RWPE1 (cell line): Measurements from ENCODE around the gene PRKCH.

Experiments used
- CTCF ChIA-PET: fragments of 350-600 bp; sonication (Branson Sonifier 250); formaldehyde crosslinking; extraction: SDS; loops from one replicate; lab custom pipeline; 2021; lab: Yijun Ruan, JAX
- POLR2A ChIA-PET: fragments of 400-600 bp; formaldehyde crosslinking; extraction: SDS; loops from one replicate; lab custom pipeline; 2020; ENCODE audit warnings: antibody characterized with exemption; ENCODE audit not compliant: low non-redundant PET; lab: Yijun Ruan, JAX
- DNase-seq: peaks from one replicate; pipeline ENCODE4 v3.0.0; 2012; ENCODE audit warnings: low spot score
- H3K27ac ChIP-seq: fragments of 450-650 bp; 2 replicates; pipeline ENCODE4 v1.5.1; 2017
- TF ChIP-seq, protein P1 (sequence below): fragments of 450-650 bp; conservative IDR thresholded peaks from 2 replicates; pipeline ENCODE4 v1.5.1; 2017; ENCODE audit warnings: low read depth, mild to moderate bottlenecking

Gene PRKCH

DNA sequence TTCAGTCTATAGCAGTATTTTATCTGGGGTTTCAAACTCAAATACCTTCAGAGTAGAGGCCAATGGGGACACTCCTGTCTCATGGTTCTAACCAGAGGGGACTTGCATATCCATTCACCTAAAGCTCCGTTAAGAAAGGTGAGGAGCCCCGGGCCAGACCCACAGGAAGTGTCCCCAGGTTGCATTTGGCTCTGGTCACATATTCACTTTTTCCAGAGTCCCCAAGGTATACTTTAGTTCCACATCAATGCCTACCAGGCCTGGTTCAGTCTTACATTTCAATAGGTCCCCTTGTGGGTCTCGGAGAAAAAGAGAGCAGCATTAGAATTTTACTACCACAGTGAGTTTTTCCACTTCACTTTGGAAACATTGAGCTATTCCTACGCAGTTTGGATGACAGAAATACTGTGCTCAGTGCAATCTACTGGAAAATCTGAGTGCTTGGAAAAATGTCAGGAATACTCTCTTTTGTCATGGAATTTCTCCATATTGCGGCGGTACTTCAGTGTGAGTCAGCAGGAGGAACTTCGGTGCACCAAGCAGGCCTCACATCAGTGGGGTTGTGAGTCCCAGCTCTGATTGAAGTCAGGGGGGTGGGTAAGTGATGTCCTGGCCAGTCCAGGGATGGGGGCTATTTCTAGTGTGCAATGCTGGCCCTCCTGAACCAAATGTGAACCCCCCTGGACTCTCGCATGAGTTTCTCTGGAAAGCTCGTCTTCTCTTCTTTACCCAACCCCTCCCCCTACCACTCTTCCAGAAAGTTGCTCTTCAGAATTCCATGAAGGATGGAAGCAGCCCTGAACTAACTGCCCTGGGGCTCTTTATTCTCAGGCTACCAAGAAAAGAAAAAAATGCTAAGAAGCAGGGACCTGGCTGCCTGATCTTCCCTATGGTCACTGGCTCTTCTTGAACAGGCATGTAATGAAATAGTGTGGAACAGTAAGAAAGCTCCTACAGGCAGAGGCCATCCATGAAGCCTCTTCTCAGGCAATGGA, 184.7 kb downstream of the PRKCH start:
- CTCF ChIA-PET = no interaction called here
- POLR2A ChIA-PET = no interaction called here
- no peak for DNase-seq
- TF ChIP-seq, protein P1, sequence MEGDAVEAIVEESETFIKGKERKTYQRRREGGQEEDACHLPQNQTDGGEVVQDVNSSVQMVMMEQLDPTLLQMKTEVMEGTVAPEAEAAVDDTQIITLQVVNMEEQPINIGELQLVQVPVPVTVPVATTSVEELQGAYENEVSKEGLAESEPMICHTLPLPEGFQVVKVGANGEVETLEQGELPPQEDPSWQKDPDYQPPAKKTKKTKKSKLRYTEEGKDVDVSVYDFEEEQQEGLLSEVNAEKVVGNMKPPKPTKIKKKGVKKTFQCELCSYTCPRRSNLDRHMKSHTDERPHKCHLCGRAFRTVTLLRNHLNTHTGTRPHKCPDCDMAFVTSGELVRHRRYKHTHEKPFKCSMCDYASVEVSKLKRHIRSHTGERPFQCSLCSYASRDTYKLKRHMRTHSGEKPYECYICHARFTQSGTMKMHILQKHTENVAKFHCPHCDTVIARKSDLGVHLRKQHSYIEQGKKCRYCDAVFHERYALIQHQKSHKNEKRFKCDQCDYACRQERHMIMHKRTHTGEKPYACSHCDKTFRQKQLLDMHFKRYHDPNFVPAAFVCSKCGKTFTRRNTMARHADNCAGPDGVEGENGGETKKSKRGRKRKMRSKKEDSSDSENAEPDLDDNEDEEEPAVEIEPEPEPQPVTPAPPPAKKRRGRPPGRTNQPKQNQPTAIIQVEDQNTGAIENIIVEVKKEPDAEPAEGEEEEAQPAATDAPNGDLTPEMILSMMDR = no peak
- H3K27ac ChIP-seq = no peak overlapping the region

DNA sequence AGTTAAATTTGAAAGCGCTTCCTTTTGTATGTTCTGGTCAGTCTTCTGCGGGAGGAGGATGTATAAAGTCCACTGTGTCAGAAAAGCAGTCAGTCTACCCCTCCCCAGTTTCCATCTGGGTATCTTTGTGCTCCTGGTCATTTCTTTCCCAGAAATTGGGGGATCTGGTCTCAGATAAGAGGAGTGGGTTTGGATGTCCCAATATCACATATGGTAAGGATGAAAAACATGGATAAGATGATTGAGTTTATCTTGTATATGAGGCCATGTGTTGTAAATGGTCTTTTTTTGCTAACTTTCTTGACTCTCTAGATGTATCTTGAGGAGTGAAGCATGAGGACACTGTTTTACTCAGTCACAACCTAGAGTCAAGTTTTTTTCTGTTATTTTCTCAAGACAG, 187.1 kb downstream of the PRKCH start:
- TF ChIP-seq, protein P1 = no peak
- ChIA-PET POLR2A (no interaction called here), CTCF (no interaction called here)
- no peak overlapping the region for H3K27ac ChIP-seq
- no peak for DNase-seq

DNA sequence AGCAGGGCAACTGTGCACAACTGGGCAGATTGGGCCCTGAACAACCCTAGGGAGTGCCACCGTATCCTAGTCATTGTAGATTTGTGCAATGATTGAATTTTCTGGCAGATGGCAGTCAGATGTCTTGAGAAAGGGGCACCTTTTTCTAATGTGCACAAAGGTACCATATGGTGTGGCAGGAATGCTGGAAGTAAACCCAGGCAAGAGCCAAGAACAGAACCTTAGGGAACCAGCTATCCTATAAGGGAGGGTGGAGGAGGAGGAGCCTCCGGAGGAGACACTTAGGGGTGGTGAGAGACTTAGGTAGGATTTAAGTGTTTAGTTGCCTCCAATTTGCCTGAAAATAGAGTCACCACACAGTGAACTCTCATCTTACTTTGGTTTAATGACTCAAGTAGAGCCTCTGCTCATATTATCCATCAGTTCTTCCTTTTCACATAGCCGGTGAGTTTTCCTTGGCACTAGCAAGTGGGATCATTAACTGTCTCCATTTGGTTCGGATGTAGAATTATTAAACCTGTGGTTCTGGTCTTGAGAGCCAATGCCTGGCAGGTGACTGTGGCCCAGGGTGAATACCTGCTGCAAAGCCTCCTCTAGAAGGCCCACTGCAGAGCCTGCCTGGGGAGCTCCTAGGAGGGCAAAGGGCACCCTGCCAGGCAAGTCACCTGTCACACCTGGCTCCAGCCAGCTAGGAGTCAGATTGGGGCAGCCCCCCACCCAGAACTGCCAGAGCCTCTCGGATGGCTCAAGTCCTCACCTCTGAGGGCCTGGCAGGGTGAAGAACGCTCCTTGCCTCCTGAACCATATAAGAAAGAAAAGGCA, 189.6 kb downstream of the PRKCH start:
- TF ChIP-seq, protein P1 = no peak
- peak overlapping the region; percentile 82 for H3K27ac ChIP-seq
- CTCF ChIA-PET = no interaction called here
- POLR2A ChIA-PET = no interaction called here
- DNase-seq = no peak

DNA sequence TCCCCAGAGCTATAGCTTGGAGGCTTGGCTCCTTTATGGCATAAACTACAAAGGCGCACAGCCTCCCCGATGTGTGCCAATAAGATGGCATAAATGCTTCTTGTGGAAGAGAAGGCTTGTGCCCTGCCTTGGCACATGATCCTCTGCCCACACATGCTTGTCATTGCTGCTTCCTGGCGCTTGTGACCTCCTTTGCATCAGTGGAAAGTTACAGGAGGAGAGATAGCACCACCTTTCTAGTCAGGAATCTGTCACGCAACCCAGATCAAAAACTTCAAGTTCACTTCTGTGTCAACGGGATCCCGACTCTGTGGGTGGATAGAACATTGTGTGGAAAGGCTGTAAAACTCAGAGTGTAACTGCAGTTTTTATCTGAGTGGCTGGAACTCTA, 190.2 kb downstream of the PRKCH start:
- TF ChIP-seq, protein P1 = no peak
- no peak for DNase-seq
- ChIA-PET POLR2A (interaction anchor here (0.7 kb wide), 1 partner anchor 14 kb away, joined by 6 read pairs; no protein-coding TSS in a partner anchor), CTCF (no interaction called here)
- H3K27ac ChIP-seq = peak overlapping the region; percentile 82

DNA sequence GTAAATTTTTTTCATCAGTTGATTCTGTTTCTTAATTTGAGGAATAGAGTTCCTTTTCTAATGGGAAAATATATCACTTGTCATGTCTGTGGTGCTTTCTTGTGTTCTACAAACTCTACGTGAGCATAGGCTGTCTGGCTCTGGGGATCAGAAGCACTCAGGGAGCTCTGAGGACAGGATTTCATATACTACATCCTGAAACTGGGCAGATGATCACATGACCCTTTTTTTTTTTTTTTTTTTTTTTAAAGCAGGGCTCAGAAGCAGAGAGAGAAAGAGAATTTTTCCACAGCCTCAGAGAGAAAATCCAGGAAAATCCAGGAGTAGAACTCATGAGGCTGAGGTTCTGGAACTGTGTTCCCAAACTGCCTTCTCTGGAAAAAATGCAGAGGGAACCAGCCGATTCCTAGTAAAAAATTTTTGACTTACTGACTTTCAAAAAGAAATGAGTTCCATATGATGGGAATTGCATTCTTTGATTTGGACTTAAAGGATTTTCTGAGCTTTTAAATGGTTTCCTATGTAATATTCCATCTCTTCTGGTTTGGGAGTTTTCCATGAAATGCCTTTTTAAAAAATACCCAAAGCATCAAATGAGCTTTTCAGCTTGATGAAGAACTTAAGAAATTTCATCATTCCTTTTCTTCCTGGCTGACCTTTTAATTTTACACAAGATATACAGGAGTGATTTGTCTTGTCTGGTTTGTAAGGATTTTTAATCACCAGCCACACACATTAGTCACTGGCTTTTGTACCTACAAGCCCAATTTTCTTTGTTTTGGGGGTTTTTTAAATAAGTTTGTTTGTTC, 190.9 kb downstream of the PRKCH start:
- ChIA-PET POLR2A (interaction anchor here (0.6 to 0.7 kb wide), 2 partner anchors 13 to 124 kb away, joined by 6 read pairs; no protein-coding TSS in a partner anchor), CTCF (interaction anchor here (0.6 kb wide), 1 partner anchor 9 kb away, joined by 3 read pairs; no protein-coding TSS in a partner anchor)
- TF ChIP-seq, protein P1 = no peak
- peak overlapping the region; percentile 82 for H3K27ac ChIP-seq
- DNase-seq = no peak
